Right atrium auricular region (tissue), 2 donors: ENCODE results near the gene RPN2. TPM values are rescaled to one million over a fixed set of nuclear protein-coding genes. Genes with fewer than 3 reads are reported as not detected.

Source experiments
- DNase-seq: peaks from one replicate; pipeline ENCODE4 v3.0.0-alpha.2; 2019; ENCODE audit warnings: low spot score
- H3K27ac ChIP-seq, 2 donors: fragments of 200-600 bp; sonication (generic); 1 replicate in 1 of 2; 2 replicates in 1 of 2; pipeline ENCODE4 v1.5.1; 2016 to 2019
- H3K27me3 ChIP-seq, 2 donors: fragments of 200-600 bp; sonication (generic); one replicate each; pipeline versions ENCODE4 v1.5.1 to v1.6.0; 2017 to 2019
- H3K36me3 ChIP-seq: fragments of 200-600 bp; sonication (generic); one replicate; pipeline ENCODE4 v1.5.1; 2016
- H3K4me1 ChIP-seq, 2 donors: fragments of 200-600 bp; sonication (generic); one replicate each; pipeline versions ENCODE4 v1.5.1 to v1.6.0; 2017 to 2019
- H3K4me3 ChIP-seq, 2 donors: fragments of 200-600 bp; sonication (generic); 1 replicate in 1 of 2; 2 replicates in 1 of 2; pipeline ENCODE4 v1.5.1; 2017 to 2019; ENCODE audit warnings: mild to moderate bottlenecking in 1 of 2, moderate library complexity in 1 of 2
- H3K9me3 ChIP-seq, 2 donors: fragments of 200-600 bp; sonication (generic); one replicate each; pipeline ENCODE4 v1.5.1; 2019
- CTCF ChIP-seq, 2 donors: fragments of 200-600 bp; sonication (generic); IDR thresholded peaks; one replicate each; pipeline ENCODE4 v1.5.1; 2019; ENCODE audit warnings: antibody characterized with exemption in 2 of 2
- total RNA-seq, 2 donors: library from RNA; depleted of rRNA; stranded (reverse); fragments of >200 nt; gene quantifications; one replicate each; pipeline ENCODE4 v1.1.0, GENCODE V29; 2016

Gene RPN2
- total RNA-seq, 2 donors from 2014 or later = 126 to 129 TPM

DNA sequence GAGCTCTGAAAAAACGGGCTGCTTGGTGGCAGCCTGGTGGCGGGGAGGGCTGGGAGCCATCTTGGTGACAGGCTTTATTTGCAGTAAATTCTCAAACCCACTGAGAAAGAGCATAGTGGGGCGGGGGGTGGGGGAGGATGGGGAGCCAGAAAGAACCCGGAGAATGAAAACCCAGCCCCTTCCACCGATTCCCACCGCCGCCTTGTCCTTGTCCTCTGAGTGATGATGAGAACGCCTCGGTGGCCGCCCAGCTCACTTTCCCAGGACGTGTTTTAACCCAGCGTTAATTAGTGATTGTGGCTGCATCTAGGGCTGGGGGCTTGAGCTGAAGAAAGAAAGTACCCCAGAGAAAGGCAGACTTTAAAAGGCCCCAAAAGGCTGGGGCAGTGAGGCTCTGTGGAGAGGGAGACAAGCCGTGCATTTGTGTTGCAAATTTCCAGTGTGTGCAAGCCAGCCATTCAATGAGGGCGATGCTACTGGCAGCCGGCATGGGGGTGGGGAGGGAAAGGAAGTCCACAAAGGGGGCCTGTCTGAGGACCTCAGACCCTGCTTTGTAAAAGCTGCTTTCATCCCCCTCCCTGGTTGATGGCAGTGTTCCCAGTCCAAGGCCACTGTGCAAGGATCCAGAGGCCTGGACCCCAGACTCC is 88.7 kb downstream of the RPN2 start:
- H3K4me1 ChIP-seq = no peaks in the 10 kb centered on the region
- H3K27ac ChIP-seq = no peak overlapping the region
- H3K36me3 ChIP-seq = no peaks in the 10 kb centered on the region
- no peak for DNase-seq
- no peaks in the 10 kb centered on the region for H3K9me3 ChIP-seq
- no peak for TF ChIP-seq CTCF (IDR thresholded peaks at IDR 0.05)
- no peak overlapping the region for H3K4me3 ChIP-seq
- no peaks in the 10 kb centered on the region for H3K27me3 ChIP-seq

DNA sequence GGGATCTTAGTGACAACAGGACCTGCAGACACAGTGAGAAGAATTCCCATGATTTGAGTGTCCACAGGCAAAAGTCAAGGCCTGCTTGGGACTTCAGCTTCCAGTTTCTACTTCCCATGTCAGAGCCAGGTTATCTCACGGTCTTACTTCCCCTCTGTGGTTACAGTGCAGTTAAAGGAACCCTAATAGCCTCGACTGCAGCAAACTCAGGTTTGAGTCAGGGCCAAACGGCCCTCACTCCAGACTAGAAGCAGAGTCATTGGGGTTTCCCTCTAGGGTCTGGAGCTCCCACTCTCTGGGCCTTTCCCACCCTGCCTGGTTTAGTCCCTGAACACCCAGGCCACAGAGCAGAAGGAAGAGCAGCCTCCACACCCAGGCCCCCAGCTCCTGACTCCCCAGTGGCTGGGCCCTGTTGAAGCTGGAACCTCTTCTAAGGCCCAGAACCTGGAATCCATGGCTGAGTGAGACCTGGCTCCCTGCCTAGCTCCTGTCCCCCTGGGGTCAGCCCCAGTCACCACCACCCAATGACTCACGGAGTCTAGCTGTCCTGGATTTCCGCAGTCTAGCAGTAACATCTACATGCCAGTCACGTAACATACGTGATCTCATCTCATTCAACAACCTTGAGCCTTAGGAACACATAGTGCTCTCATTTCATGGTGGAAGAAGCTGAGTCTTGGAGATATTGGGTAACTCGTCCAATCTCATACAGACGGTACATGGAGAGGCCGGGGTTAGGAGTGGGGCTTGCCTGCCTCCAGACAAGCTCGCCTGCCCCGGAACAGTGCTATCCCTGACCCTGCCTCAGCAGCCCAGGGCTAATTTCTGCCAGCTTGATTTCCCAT is 91.7 kb downstream of the RPN2 start:
- Histone ChIP-seq H3K27me3 (no peaks in the 10 kb centered on the region), H3K36me3 (no peaks in the 10 kb centered on the region), H3K9me3 (no peaks in the 10 kb centered on the region), H3K4me1 (no peaks in the 10 kb centered on the region), H3K4me3 (no peak overlapping the region), H3K27ac (no peak overlapping the region)
- DNase-seq = no peak
- TF ChIP-seq CTCF (IDR thresholded peaks at IDR 0.05) = no peak

- H3K9me3 ChIP-seq = no peaks in the 10 kb centered on the region
- H3K4me3 ChIP-seq = no peak overlapping the region
- DNase-seq = no peak
- no peak for TF ChIP-seq CTCF (IDR thresholded peaks at IDR 0.05)
- no peaks in the 10 kb centered on the region for H3K27me3 ChIP-seq
- no peaks in the 10 kb centered on the region for H3K36me3 ChIP-seq
- H3K27ac ChIP-seq = no peak overlapping the region
- H3K4me1 ChIP-seq = no peaks in the 10 kb centered on the region
Observed at GRCh38 chr20:37271421-37271768, 92.3 kb downstream of the RPN2 start.

DNA sequence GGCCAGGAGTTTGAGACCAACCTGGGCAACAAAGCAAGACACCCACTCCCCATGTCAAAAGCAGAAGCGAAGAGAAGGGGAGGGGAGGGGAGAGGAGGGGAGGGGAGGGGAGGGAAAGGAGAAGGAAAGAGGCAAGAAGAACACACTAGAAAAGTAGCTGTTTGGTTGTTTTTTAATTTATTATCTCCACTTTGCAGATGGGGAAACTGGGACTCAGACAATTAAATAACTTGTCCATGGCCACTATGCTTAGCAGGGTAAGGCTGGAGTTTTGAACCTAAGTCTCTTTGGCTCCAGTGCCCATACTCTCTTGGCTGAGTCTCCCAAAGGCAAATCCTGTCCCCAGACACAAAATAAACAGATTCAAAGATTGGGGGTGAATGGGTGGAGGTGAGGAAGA is 94.9 kb downstream of the RPN2 start:
- Histone ChIP-seq H3K27ac (no peak overlapping the region), H3K4me3 (no peak overlapping the region), H3K36me3 (no peaks in the 10 kb centered on the region), H3K9me3 (no peaks in the 10 kb centered on the region), H3K4me1 (peaks cover 0 to 9% of the 10 kb centered on the region in 2 donors), H3K27me3 (no peaks in the 10 kb centered on the region)
- TF ChIP-seq CTCF (IDR thresholded peaks at IDR 0.05) = no peak
- DNase-seq = no peak

DNA sequence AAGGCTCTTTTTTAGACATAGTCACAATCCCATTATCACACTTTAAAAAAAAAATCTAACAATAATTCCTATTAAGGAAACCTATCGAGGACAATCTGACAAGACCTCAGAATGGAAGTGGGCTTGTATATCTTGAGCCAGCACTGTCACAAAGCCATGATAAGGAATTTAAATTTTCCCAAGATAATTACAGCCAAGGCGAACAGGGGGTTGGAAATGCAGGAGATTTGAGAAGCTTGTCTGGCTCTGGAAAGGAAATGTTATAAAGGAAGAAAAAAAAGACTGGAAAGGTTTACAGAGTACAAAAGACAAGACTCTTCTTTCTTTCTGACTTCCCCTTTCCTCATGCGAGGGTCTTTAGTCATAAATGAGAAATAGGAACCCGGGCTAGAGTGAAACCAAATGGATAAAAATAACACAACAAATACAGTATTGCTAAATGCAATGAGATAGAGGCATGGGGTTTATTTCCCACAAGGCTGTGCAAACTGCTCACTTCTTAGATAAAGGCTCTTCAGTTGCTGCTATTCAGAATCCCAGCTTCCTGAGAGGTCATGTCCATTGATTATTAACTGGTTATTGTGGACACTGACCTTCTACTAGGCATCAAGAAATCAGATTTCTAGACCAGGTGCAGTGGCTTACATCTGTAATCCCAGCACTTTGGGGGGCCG is 95.9 kb downstream of the RPN2 start:
- peaks cover 0 to 9% of the 10 kb centered on the region in 2 donors for H3K4me1 ChIP-seq
- DNase-seq = no peak
- no peaks in the 10 kb centered on the region for H3K9me3 ChIP-seq
- H3K27me3 ChIP-seq = no peaks in the 10 kb centered on the region
- no peak for TF ChIP-seq CTCF (IDR thresholded peaks at IDR 0.05)
- no peaks in the 10 kb centered on the region for H3K36me3 ChIP-seq
- no peak overlapping the region for H3K4me3 ChIP-seq
- no peak overlapping the region for H3K27ac ChIP-seq
